K562 (cell line): ENCODE results near the gene DSG3. TPM values are rescaled to one million over a fixed set of nuclear protein-coding genes. Genes with fewer than 3 reads are reported as not detected.
"Not testable (repeated sequence)": the region's sequence is repeated elsewhere in the genome, so short reads cannot be mapped to it uniquely, and the experiment has no call there.

Experiments used
- ATAC-seq: fragments of 200-7000 bp; cut with Tn5 transposase; 3 replicates; pipeline ENCODE4 v1.9.1; 2020; ENCODE audit warnings: moderate library complexity
- BruUV-seq: library from RNA; stranded (reverse); fragments of 400-500 nt; replicated peaks from 2 replicates; lab custom pipeline; 2021; lab: Mats Ljungman, UMichigan
- CTCF ChIA-PET: fragments of 300-600 bp; formaldehyde crosslinking; extraction: SDS; loops from one replicate; lab custom pipeline; 2021; ENCODE audit warnings: low intra/inter-chr PET ratio; lab: Yijun Ruan, JAX
- POLR2A ChIA-PET: fragments of 300-600, 350-650 bp; sonication (Branson Sonifier 250); formaldehyde crosslinking; extraction: SDS; loops from one replicate; lab custom pipeline; 2021; ENCODE audit warnings: antibody characterized with exemption, inconsistent platforms; lab: Yijun Ruan, JAX
- DNase-seq, 4 experiments: peaks; one replicate each; pipeline versions ENCODE4 v3.0.0 to v3.0.0-alpha.2; 2011 to 2018; ENCODE audit warnings: low spot score in 3 of 4, mixed read lengths in 3 of 4; ENCODE audit errors: extremely low read depth in 1 of 4
- FAIRE-seq: peaks from 2 replicates; lab custom pipeline; 2011; peaks lifted over from hg19 to GRCh38; lab: Jason Lieb, UNC
- H2AFZ ChIP-seq: 2 replicates; pipeline ENCODE4 v1.6.0; 2011; ENCODE audit warnings: low read depth, low read length, control low read depth, inconsistent platforms
- H3K27ac ChIP-seq: fragments of 200-600 bp; 3 replicates; pipeline ENCODE4 v1.8.0; 2011; ENCODE audit warnings: low read depth, mild to moderate bottlenecking, control low read depth, inconsistent platforms, low read length, moderate library complexity, mixed read lengths; ENCODE audit errors: extremely low read depth
- H3K27me3 ChIP-seq, 2 experiments: fragments of 300-600 bp in 1 of 2; 2 replicates in 1 of 2; 3 replicates in 1 of 2; pipeline versions ENCODE4 v1.6.0 to v1.8.0; 2011; ENCODE audit warnings: inconsistent platforms in 2 of 2, low read length in 2 of 2, mild to moderate bottlenecking in 1 of 2, mixed read lengths in 1 of 2, moderate library complexity in 1 of 2; ENCODE audit not compliant: control insufficient read depth in 2 of 2, insufficient read depth in 2 of 2
- H3K36me3 ChIP-seq: fragments of 300-600 bp; 3 replicates; pipeline ENCODE4 v1.8.0; 2011; ENCODE audit warnings: mild to moderate bottlenecking, low read length, inconsistent platforms; ENCODE audit not compliant: control insufficient read depth, insufficient read depth
- H3K4me1 ChIP-seq, 2 experiments: fragments of 200-600 bp in 1 of 2; replicated peaks in 1 of 2; 2 replicates in 1 of 2; 3 replicates in 1 of 2; pipeline versions ENCODE4 v1.5.1 to v1.8.0; 2011; ENCODE audit warnings: inconsistent platforms in 2 of 2, low read length in 2 of 2, mild to moderate bottlenecking in 1 of 2, mixed read lengths in 1 of 2, moderate library complexity in 1 of 2; ENCODE audit not compliant: control insufficient read depth in 2 of 2, insufficient read depth in 2 of 2
- H3K4me2 ChIP-seq: 2 replicates; pipeline ENCODE4 v1.6.1; 2011; ENCODE audit warnings: low read length, control low read depth, inconsistent platforms, mixed read lengths; ENCODE audit not compliant: insufficient read depth
- H3K4me3 ChIP-seq: fragments of 200-600 bp; sonication (generic), shearing (Covaris generic); 2 replicates; pipeline ENCODE4 v1.5.1; 2016; ENCODE audit warnings: control low read depth, inconsistent platforms
- H3K79me2 ChIP-seq: fragments of 200-600 bp; 3 replicates; pipeline ENCODE4 v1.8.0; 2011; ENCODE audit warnings: low read length, inconsistent platforms; ENCODE audit not compliant: control insufficient read depth, insufficient read depth
- H3K9ac ChIP-seq, 2 experiments: 2 replicates each; pipeline versions ENCODE4 v1.6.0 to v1.6.1; 2011; ENCODE audit warnings: low read depth in 2 of 2, low read length in 2 of 2, control low read depth in 1 of 2, inconsistent platforms in 1 of 2, mild to moderate bottlenecking in 1 of 2, mixed read lengths in 1 of 2; ENCODE audit not compliant: insufficient read depth in 1 of 2
- H3K9me1 ChIP-seq: one replicate; pipeline ENCODE4 v1.6.0; 2011; ENCODE audit warnings: inconsistent platforms, mild to moderate bottlenecking, low read length, moderate library complexity; ENCODE audit not compliant: control insufficient read depth, insufficient read depth
- H3K9me3 ChIP-seq: replicated peaks from 2 replicates; pipeline ENCODE4 v1.5.1; 2011; ENCODE audit warnings: low read depth, low read length, inconsistent platforms; ENCODE audit not compliant: control insufficient read depth, insufficient read depth
- H4K20me1 ChIP-seq: replicated peaks from 2 replicates; pipeline ENCODE4 v1.6.1; 2011; ENCODE audit warnings: low read length, inconsistent platforms, mixed read lengths; ENCODE audit not compliant: control insufficient read depth, insufficient read depth
- BCOR ChIP-seq: fragments of 450-650 bp; IDR thresholded peaks from 2 replicates; pipeline ENCODE4 v1.6.1; 2016
- SRSF3 ChIP-seq: fragments of 200-400 bp; formaldehyde crosslinking; IDR thresholded peaks from 2 replicates; pipeline ENCODE4 v1.6.1; 2016; ENCODE audit warnings: mild to moderate bottlenecking, low read length, moderate library complexity; ENCODE audit not compliant: insufficient read depth
- ZNF146 ChIP-seq: IDR thresholded peaks from one replicate; pipeline ENCODE4 v1.6.1; 2018; ENCODE audit warnings: missing compliant biosample characterization; ENCODE audit not compliant: unreplicated experiment
- WGBS: fragments of 100-300 bp; shearing (Covaris generic); methylation state at CpG from one replicate; pipeline ENCODE4 v1.1.6; 2016; ENCODE audit warnings: low coverage, mixed read lengths; ENCODE audit not compliant: insufficient coverage; ENCODE audit errors: missing lambda C conversion rate; 5-methylcytosine and 5-hydroxymethylcytosine counted together
- in situ Hi-C: fragments of 300-500 bp; cut with MboI; formaldehyde crosslinking; loops from 4 replicates; pipeline ENCODE4 v1.15.0; 2018; ENCODE audit warnings: inconsistent platforms, mixed read lengths
- intact Hi-C: fragments of 100-400 bp; cut with micrococcal nuclease; formaldehyde crosslinking; loops from 2 replicates; pipeline ENCODE4 v1.14.2; 2022
- polyA plus RNA-seq, 8 experiments: library from polyadenylated mRNA; depleted of rRNA in 4 of 8; stranded (reverse) in 5 of 8; unstranded in 3 of 8; fragments of >200 nt; fragmentation: Nextera tagmentation in 2 of 8; fragmentation: Illumina TruSeq in 1 of 8; extraction: Ambion mirVana in 2 of 8; extraction: Trizol in 1 of 8; gene quantifications; 2 replicates each; pipeline versions ENCODE4 v1.2.1 to v1.2.3, GENCODE V29; 2011 to 2014; ENCODE audit warnings: inconsistent platforms in 1 of 8, missing spikeins in 1 of 8
- total RNA-seq, 7 experiments: library from RNA; depleted of rRNA in 6 of 7; stranded (reverse); fragments of >200 nt in 6 of 7; fragmentation: Illumina TruSeq in 2 of 7; extraction: Trizol in 2 of 7; gene quantifications; 2 replicates each; pipeline versions ENCODE4 v1.2.1 to v1.2.3, GENCODE V29; 2011 to 2021; ENCODE audit warnings: low replicate concordance in 1 of 7

The DSG3 gene
- total and polyA plus RNA-seq, 9 of the 15 experiments (the other 6 are each of a cell fraction or from before 2014, with no cell fraction given), result 0.04 to 0.18 (median 0.07) TPM; not detected in 1

DNA sequence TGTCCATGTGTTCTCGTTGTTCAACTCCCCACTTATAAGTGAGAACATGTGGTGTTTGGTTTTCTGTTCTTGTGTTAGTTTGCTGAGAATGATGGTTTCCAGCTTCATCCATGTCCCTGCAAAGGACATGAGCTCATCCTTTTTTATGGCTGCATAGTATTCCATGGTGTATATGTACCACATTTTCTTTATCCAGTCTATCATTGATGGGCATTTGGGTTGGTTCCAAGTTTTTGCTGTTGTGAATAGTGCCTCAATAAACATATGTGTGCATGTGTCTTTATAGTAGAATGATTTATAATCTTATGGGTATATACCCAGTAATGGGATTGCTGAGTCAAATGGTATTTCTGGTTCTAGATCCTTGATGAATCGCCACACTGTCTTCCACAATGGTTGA, 59.6 kb downstream of the DSG3 start:
- BruUV-seq, H3K9me3 ChIP-seq, CTCF ChIA-PET, H2AFZ ChIP-seq, DNase-seq, H3K27ac ChIP-seq, ATAC-seq, H3K4me2 ChIP-seq, H3K4me3 ChIP-seq, H3K9ac ChIP-seq, H4K20me1 ChIP-seq, in situ Hi-C loops, FAIRE-seq, H3K36me3 ChIP-seq, POLR2A ChIA-PET, H3K27me3 ChIP-seq, H3K9me1 ChIP-seq: not testable (repeated sequence)
- Histone ChIP-seq H3K4me1 (peaks cover 0 to 18% of the 10 kb centered on the region in 2 experiments; a peak in 4 of 5 replicates), H3K79me2 (peaks cover 69% of the 10 kb centered on the region)
- peak; percentile 62 for TF ChIP-seq ZNF146
- peak; percentile 29; the same call in 1 of the 2 replicates for TF ChIP-seq BCOR
- WGBS, result 87% methylated on average over 2 of the region's 2 CpGs
- intact Hi-C loops, result loop anchor here (5.0 kb wide), 1 partner anchor 85 kb away; no protein-coding TSS in a partner anchor

DNA sequence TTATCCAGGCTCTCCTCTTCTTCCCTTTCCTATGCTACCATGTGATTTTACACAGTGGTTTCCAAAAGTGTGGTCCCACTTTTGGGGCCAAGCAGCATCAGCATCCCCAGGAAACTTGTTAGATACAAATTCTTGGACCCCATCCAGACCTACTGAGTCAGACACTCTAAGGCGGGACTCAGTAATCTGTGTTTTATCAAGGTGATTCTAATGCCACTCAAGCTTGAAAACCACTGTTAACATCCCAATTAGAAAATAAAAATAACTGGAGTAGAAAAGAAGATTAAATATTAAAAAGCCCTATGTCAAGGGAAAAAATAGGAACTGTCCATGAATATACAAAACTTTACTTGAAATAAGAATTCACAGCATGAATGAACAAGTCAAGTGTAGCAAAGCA, 61.2 kb downstream of the DSG3 start:
- whole genome bisulfite sequencing, result 50% methylated on average over 1 of the region's 1 CpG
- no peak overlapping the region for H2AFZ ChIP-seq
- peaks cover 74% of the 10 kb centered on the region for H3K79me2 ChIP-seq
- intact Hi-C loops, result loop anchor here (5.0 kb wide), 1 partner anchor 86 kb away; no protein-coding TSS in a partner anchor
- ATAC-seq, result no peak
- H3K36me3 ChIP-seq, result peaks cover 3% of the 10 kb centered on the region; the same call in 2 of the 3 replicates
- H3K27me3 ChIP-seq, result no peaks in the 10 kb centered on the region
- no peak overlapping the region for H3K9ac ChIP-seq
- TF ChIP-seq SRSF3, result no peak
- peaks cover 0 to 18% of the 10 kb centered on the region in 2 experiments; a peak in 4 of 5 replicates for H3K4me1 ChIP-seq
- no peak overlapping the region for H3K27ac ChIP-seq
- H3K4me3 ChIP-seq, result no peak overlapping the region
- FAIRE-seq, result no peak
- CTCF ChIA-PET, result no interaction called here
- no peak for DNase-seq
- H3K4me2 ChIP-seq, result no peak overlapping the region
- POLR2A ChIA-PET, result no interaction called here
- peaks cover 12% of the 10 kb centered on the region for H4K20me1 ChIP-seq
- in situ Hi-C loops, result no loop called here
- no peaks in the 10 kb centered on the region for H3K9me1 ChIP-seq
- no TSS peak for BruUV-seq
- no peaks in the 10 kb centered on the region for H3K9me3 ChIP-seq
